GM18507 (cell line): ENCODE data around the gene SLC22A5.
"Not testable (repeated sequence)": the region's sequence is repeated elsewhere in the genome, so short reads cannot be mapped to it uniquely, and the experiment has no call there.

ENCODE experiments used
- DNase-seq: peaks from one replicate; pipeline ENCODE4 v3.0.0; 2011; ENCODE audit warnings: low read depth; ENCODE audit not compliant: insufficient read length; ENCODE audit errors: extremely low spot score
- FAIRE-seq: peaks from 2 replicates; lab custom pipeline; 2011; peaks lifted over from hg19 to GRCh38; lab: Jason Lieb, UNC

The SLC22A5 gene

DNA sequence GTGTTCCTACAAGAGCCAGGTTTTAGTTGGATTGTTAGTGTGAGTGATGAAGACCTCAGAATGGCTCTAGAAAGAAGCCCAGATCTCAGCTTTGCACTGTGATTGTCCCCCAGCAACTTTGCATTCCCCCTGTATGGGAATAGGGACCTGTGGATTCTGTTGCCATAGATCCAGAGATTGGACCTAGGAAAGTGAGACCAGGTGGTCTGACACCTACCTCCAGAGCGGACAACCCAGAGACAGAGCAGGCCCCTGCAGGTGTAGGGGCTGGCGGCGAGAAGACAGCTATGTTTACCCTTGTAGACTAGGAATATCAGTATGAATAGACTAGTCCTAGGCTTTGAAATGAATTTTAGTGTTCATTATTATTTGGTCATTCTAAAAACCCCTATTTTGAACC lies 67.4 kb downstream of the SLC22A5 start:
- FAIRE-seq (peak; percentile 24), DNase-seq (no peak)

DNA sequence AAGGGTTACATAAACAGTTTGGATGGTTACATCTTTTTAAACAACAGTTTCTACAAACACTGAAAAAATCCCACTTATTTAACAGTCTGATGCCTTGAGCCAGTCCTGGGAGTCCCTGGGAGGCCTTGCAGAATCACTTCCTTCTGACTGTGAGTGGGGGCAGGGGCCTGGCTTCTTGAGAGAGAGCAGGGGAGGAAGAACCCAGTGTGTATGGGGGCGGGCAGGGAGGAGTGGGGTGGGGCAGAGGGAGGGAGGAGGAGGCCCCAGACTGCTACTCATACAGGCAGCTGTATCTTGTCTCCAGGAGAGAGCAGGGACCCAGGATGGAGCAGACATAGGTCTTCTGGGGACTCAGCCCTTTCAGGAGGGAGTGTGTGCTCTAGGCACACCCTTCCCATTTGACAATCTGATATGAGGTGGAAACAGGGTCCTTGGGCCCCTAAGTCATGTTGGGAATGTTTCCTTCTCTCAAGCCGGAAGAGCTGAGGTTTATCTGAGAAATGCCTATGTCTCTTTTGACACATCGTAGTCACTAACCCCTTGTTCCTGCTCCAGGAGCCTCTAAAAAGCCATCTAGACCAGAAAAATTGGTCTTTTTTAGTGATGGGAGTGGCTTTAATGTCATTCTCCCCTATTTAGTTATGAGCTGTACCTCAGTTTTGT lies 68.2 kb downstream of the SLC22A5 start:
- FAIRE-seq, result peak; percentile 93
- no peak for DNase-seq

DNA sequence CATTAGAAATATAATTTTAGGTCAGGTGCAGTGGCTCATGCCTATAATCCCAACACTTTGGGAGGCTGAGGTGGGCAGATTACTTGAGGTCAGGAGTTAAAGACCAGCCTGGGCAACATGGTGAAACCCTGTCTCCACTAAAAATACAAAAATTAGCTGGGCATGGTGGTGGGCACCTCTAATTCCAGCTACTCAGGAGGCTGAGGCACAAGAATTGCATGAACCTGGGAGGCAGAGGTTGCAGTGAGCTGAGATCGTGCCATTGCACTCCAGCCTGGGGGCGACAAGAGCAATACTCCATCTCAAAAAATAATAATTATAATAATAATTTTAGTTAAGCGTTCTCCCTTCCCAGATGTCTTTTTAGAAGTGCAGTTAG lies 68.7 kb downstream of the SLC22A5 start:
- not testable (repeated sequence) for FAIRE-seq, DNase-seq

DNA sequence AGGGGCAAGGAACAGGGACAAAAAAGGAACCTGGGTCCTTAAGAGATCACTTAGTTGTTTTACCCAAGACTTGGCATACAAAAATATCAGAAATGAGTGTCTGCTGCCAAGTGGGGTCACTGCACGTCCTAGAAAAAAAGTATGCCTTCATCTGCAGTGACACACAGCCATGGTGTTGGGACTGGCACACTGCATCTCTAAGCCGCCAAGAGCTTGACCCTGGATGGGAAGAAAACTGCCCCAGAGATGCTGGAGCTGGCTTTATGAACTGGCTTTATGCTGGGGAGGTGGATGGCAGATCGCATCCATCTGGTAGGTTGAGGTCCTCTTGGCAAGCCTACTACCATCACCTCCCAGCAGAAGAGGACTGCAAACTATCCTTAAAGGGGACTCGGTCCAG lies 69.4 kb downstream of the SLC22A5 start:
- no peak for FAIRE-seq
- no peak for DNase-seq

DNA sequence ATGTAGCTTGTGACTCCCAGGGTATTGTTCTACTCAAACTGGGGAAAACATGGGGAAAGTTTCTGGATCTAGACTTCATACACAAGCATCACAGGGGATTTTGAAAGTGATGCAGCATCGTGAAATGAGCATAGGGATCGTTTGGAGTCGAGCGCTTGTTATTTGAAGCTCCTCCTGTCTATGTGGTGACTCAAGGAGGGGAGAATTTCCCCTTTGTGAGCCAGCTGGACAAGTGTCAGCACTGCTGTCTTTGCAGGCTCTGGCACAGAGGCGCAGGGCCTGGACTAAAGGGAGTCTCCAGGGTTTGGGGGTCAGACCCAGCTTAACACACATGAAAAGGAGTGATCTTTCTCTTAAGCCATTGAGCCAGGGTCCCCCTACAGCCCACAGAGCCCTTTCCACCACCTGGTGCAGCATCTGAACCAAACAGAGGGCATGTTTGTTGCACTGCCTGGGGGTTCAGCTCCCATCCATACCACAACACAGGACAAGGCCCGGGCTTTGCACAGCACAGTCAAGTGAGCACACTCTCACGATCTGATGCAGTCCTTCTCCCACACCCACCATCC lies 70.1 kb downstream of the SLC22A5 start:
- FAIRE-seq (no peak), DNase-seq (no peak)

DNA sequence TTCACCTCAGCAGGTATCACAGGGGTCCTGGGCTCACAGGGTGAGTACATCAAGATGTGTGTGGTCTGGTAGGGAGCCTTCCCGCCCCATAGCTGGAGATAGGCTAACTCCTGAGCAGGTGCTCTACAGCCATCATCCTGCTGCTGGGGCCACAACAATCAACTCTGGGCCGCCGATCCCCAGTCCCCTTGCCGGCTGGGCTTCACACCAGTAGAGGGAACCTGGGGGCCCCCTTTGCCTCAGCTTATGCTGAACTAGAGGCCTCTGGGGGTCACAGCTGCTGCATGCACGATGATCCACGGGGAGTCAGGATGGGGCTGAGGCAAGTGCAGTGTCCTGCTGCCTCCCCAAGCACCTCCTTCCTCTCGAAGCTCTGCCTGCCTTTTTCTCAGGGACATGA lies 74.6 kb downstream of the SLC22A5 start:
- no peak for DNase-seq
- no peak for FAIRE-seq
